IPS-18c (cell line): ENCODE measurements around the gene HOXB2.
"Not testable (repeated sequence)": the region's sequence is repeated elsewhere in the genome, so short reads cannot be mapped to it uniquely, and the experiment has no call there.

Experiments
- H3K4me3 ChIP-seq: 2 replicates; pipeline ENCODE4 v1.7.0; 2013; ENCODE audit warnings: low read depth, mild to moderate bottlenecking, low read length, moderate library complexity; ENCODE audit not compliant: insufficient read depth
- H3K9me3 ChIP-seq: one replicate; pipeline ENCODE4 v1.6.1; 2013; ENCODE audit warnings: mild to moderate bottlenecking, low read length, moderate library complexity; ENCODE audit not compliant: control insufficient read depth, insufficient read depth

HOXB2 gene

DNA sequence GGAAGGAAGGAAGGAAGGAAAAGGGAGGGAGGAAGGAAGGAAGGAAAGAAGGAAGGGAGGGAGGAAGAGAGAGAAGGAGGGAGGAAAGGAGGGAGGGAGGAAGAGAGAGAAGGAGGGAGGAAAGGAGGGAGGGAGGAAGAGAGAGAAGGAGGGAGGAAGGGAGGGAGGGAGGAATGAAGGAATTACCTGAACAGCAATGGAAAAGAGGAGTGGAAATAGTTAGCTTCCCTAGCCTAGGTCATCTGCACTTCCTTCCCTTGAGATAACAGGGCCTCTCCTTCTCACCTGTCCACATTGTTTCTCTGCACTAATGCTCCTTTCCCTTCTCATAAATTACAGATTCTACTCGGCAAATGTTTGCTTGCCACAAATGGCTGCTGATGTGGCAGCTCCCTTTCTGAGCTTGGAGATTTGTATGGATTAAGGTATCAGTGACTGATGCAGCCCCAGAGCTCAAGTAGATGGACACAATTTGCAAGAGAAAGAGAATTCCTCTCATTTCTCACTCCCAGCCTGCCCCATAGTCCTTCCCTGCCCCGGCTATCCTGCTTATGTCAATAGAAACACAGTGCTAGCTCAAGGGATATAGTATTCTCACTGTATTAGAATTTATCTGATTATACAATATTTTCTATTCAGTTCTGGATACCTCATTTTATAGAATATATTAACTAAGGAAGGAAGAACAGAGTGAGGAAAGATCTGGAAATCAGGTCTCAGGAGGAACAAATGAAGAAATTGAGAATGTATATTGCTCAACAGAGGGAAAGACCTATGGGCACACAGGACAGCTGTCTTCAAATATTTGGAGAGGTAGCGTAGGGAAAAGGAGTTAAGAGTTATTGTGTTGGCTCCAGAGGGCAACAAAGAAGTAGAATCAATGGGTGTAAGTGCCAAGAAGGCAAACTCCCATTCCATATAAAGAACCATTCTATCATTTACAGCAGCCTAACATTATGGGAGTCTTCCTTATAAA, 28.7 kb downstream of the HOXB2 start:
- H3K9me3 ChIP-seq: no peaks in the 10 kb centered on the region
- H3K4me3 ChIP-seq: no peak overlapping the region

DNA sequence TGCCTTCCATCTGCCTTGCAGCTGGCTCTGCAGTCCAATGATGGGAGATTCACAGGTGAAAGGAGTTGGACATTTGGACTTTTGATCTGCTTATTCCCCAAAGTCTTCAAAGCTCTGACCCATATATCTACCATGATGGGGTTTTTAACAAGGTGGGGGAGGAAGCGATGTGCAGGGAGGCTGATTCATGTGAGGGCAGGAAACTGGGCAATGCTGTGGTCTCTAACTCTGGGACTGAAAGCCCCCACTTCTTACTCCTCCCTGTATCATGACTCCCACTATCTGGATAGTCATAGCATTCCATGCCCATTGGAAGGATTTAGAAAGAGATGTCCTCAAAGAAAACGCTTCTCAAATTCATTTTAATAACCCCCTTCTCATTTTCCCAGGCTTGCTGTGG, 30.4 kb downstream of the HOXB2 start:
- Histone ChIP-seq H3K9me3 (no peaks in the 10 kb centered on the region), H3K4me3 (no peak overlapping the region)

DNA sequence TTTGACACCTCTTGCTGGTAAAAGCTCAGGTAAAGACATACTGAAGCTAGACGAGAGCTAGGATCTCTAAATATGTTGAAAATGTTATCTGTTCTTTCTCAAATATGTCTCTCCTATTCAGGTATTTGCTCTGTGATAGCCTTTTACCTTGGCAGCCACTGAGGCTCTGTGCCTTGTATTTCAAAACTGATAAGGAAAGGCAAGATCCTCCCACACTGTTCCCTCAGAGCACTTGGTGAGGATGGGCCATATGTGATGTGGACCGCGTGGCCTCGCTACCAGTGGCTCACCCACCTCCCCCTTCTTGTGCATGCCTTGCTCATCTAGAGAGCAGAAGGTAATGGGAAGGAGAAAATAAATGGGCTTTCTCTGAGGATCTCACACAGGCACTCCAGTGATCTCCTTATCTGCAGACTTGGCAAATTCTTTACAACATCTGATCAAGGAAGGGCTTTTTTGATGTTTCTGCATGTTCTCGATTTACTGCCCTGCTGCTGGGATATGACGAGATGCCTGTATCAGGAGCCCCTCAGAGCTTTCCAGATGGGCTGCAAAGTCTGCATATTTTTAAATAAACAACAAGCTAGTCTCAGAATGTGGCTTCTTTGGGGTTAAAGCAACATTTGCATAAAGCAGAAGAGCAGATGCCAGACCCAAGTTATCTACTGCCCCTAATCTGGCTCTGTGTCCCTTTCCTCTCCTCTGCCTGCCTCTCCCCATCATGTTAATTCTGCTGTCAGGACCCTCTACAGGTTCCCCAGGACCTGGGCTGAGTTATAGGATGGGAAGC, 31.0 kb downstream of the HOXB2 start:
- H3K9me3 ChIP-seq: peaks cover 1% of the 10 kb centered on the region
- no peak overlapping the region for H3K4me3 ChIP-seq

DNA sequence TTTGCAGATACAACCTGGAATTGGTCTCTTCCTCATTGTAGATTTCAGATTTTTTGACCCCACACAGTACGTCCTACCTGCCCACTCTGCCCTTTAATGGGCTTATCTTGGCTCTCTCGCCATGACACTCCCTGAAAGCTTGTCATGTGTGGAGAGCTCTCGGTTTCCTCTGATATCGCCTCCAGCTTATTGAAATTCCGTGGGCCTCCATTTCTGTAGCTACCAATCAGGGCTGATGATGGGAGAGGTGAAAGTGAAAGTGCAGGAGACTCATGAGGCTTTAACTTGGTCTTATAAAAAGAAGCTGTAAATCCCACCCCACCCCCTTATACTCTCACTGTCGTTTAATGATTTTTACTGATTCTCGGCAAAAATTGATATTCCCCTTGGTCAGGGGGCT, 31.8 kb downstream of the HOXB2 start:
- H3K9me3 ChIP-seq: peaks cover 2% of the 10 kb centered on the region
- H3K4me3 ChIP-seq: no peak overlapping the region

DNA sequence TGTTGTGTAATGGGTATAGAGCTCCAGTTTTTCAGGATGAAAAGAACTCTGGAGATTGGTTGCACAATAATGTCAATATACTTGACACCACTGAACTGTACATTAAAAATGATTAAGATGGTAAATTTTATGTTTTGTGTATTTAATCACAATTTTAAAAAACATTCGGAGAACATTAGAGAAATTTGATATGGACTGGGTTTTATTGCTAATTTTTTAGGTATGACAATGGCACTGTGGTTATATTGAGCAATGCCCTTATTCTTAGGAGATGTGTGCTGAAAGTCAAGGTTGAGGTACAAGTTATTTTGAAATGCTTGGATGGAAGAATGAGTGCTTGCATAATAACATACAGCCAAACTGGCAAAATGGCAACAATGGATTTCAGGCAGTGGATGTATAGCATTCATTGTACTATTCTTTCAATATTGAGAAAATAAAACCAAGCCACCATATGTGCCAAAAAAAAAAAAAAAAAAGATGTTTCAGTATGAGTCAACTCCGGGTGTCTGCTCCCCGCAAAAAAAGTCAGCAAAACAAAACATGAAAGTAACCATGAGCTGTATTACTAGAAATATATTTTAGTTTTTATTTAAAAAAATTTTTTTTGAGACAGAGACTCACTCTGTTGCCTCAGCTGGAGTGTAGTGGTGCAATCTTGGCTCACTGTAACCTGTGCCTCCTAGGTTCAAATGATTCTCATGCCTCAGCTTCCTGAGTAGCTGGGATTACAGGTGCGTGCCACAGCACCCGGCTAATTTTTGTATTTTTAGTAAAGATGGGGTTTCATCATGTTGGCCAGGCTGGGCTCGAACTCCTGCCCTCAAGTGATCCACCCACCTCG, 33.9 kb downstream of the HOXB2 start:
- H3K9me3 ChIP-seq: peaks cover 2% of the 10 kb centered on the region

DNA sequence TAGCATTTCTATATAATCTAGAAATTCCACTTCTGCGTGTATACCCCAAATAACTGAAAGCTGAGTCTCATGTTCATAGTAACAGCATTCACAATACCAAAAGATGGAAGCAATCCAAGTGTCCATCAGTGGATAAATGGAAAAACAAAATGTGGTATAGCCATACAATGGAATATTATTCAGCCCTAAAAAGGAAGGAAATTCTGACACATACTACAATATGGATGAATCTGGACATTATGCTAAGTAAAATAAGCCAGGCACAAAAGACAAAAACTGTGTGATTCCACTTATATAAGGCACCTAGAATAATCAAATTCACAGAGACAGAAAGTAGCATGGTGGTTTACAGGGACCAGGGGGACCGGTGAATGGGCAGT, 34.5 kb downstream of the HOXB2 start:
- H3K9me3 ChIP-seq: peaks cover 2% of the 10 kb centered on the region
- no peak overlapping the region for H3K4me3 ChIP-seq

More for the DNA sequence above, 33.9 kb downstream of the HOXB2 start:
- no peak overlapping the region for H3K4me3 ChIP-seq

DNA sequence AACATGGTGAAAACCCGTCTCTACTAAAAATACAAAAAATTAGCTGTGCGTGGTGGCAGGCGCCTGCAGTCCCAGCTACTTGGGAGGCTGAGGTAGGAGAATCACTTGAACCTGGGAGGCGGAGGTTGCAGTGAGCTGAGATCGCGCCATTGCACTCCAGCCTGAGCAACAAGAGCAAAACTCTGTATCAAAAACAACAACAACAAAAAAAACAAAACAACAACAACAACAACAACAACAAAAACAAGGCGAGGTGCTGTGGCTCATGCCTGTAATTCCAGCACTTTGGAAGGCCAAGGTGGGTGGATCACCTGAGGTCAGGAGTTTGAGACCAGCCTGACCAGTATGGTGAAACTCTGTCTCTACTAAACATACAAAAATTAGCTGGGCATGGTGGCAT, 35.2 kb downstream of the HOXB2 start:
- H3K9me3 ChIP-seq: not testable (repeated sequence)

DNA sequence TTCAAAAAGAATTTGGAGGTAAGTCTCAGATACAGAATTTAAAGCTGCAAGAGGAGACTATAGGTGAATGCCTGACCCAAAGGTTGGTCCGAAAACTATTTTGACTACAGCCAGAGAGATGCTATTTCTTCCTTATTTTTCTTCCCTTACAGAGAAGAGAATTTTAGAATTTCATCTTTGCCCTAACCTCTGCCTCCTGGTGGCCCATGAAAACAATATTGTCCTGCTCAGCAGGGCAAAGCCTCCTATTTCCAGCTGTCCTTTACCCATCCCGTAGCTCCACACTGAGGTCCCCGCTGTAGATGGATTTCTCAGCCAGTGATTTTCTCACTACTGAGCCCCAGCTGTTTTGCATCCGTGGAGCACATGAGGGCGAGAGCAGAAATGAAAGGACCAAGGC, 38.7 kb downstream of the HOXB2 start:
- peaks cover 2% of the 10 kb centered on the region for H3K9me3 ChIP-seq
- H3K4me3 ChIP-seq: no peak overlapping the region

More for the DNA sequence above, 35.2 kb downstream of the HOXB2 start:
- not testable (repeated sequence) for H3K4me3 ChIP-seq

DNA sequence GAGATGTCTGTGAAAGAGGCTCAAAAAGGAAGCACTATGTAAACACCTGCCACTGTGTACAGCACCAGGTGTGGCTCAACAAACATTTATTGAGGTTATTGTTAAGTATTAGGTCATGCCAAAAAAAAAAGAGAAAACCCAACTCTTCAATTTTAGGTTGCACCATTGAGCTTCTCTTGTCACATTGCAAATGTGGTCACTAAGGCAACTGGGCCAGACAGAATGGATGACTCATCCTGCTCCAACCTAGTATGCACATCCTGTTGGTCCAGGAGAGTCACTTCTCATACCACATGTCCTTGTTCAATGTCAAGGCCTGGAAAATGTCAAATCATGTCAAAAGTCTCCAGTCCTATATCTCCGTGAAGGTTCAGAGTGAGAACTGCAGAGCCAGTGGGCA, 39.1 kb downstream of the HOXB2 start:
- no peak overlapping the region for H3K4me3 ChIP-seq
- peaks cover 2% of the 10 kb centered on the region for H3K9me3 ChIP-seq

DNA sequence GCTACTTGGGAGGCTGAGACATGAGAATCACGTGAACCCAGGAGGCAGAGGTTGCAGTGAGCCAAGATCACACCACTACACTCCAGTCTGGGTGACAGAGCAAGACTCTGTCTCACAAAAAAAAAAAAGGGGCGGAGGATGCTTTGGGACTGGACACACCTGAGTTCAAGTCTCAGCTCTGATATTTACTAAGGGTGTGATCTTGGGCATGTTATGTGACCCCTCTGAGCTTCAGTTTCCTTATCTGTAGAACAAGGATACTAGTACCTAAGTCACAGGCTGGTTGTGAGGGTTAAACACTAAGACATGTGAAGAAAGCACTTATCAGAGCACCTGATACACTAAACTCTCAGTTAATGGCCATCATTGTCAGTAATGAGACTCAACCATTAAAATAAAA, 40.0 kb downstream of the HOXB2 start:
- peaks cover 2% of the 10 kb centered on the region for H3K9me3 ChIP-seq
- no peak overlapping the region for H3K4me3 ChIP-seq

DNA sequence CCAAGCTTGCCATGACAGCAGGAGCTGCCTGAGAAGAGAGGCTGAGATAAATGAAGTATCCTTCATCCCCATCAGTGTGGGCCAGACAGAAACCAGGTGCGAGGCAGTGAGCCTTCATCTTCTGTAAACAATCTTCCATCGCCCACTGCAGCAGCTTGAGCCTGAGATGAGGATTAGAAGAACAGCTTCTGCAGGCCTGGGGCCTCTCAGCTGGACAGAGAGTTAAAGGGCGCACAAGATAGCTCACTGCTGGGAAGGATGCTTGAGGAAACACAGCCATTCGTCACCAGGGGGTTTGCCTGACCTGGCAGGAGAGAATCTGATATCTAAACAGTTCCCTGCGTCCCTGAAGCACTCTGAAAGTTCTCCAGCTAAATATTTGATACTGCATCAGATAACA, 41.2 kb downstream of the HOXB2 start:
- H3K4me3 ChIP-seq: no peak overlapping the region
- no peaks in the 10 kb centered on the region for H3K9me3 ChIP-seq

DNA sequence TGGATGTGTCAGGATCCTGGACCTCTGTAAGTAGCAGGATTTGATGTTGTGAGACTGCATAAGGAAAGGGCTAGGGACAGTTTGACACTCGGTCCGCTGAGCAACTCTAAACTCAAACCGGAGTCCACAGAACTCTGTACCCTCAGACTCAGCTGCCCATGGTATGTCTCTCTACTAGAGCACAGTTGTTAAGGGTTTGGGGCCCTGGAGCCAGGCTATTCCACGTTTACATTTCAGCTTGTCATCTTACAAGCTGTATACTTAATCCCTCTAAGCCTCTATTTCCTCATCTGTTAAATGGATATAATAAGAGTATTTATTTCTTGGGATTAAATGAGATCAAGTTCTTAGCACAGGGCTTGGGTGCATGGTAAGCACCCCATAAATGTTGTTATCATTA, 42.0 kb downstream of the HOXB2 start:
- H3K4me3 ChIP-seq: no peak overlapping the region
- no peaks in the 10 kb centered on the region for H3K9me3 ChIP-seq

DNA sequence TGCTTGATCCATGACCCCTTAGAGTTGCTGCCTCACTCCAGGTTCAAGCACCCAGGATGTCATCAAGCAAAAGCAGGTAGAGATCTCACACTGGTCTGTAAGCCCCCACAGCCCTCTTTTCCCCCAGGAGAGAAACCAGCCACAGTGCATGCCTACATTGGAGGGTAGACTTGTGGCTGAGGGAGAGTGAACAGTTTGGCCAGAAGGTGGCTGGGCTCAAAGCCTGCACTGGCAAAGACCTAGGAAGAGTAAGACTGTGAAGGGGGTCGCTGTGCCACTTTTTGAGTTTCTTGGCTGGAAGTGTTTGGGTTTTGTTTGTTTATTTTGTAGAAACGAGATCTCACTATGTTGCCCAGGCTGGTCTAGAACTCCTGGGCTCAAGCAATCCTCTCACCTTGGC, 42.6 kb downstream of the HOXB2 start:
- Histone ChIP-seq H3K4me3 (no peak overlapping the region), H3K9me3 (no peaks in the 10 kb centered on the region)

DNA sequence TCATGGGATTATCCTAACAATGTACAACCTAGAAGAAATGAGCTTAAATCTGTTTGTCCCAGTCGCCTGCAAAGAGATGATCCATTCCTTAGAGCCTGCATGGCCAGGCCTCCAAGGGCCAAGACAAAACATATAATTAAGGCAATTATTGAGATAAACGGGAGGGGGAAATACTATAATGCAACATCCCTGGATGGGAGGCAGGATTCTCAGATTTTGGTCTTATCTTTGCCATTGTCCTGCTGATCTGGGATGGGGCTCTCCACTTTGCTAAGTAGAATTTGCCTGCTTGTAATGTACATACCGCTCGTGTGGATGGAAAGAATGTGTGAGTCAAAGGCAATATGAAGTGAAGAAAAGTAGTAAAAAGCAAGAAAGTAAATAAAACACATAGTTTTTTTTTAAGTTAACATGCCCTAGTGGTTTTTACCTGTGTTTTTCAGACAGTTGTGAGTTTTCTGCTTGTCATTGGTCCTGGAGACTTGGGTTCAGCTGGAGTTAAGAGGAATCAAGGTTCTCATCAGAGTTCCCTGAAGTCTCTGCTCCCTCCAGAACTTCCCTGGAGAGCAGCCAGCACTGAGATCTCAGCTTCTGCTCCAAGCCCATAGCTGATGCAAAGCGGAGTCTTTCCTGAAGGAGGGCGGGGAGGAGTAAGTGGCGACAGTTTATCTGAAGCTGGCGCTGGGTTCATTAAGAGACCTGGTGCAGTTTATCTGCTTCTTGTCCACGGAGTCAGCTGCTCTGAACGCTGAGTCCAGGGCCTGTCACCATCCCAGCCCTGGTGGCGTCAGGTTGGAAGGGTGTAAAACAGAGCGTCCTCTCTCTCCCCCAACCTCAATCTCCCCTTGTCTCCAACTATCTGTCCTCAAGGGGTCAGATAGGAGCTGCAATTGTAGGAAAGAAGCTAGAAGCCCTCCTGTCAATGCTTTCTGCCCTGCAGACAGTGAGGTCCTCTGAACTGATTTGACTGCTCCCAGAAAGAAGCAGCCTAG, 44.2 kb downstream of the HOXB2 start:
- Histone ChIP-seq H3K9me3 (no peaks in the 10 kb centered on the region), H3K4me3 (no peak overlapping the region)

DNA sequence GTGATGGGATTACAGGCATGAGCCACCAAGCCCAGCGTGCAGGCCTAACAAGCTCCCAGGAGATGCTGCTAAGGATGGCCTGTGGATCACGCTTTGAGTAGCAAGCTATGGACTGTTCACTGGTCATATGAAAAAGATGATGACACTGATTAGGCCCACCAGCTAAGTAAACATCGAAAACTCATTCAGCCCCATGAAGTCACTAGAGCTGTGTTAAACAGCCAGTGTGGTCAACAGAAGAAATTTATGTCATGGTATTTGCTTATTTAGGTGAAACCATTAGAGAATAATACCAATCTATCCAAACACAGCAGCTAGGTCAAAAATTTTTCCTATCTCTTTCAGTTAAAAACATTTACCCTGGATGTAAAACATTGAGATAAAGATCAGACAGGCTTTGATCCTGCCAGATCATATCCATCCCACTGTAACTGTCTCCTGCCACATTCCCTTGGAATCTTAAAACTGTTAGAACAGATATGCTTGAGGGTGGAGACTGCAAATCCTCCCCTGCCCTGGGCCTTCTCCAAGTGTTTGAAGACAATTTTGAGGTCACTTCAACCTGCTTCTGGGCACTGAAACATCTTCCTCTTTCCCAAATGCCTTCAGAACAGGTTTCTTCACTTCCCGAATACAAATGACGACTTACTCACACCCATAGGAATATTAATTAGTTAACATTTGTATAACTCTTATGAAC, 45.0 kb downstream of the HOXB2 start:
- H3K9me3 ChIP-seq: no peaks in the 10 kb centered on the region

DNA sequence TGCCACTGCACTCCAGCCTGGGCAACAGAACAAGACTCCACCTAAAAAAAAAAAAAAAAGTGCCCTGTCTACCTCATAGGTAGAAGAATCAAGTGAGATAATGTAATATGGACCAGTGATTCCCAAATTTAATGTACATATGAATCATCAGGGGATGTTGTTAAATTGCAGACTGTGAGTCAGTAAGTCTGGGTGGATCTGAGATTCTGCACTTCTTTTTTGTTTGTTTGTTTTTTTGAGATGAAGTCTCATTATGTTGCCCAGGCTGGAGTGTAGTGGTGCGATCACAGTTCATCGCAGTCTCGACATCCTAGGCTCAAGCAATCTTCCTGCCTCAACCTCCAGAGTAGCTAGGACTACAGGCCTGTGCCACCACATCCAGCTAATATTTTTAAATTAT, 45.7 kb downstream of the HOXB2 start:
- Histone ChIP-seq H3K9me3 (no peaks in the 10 kb centered on the region), H3K4me3 (no peak overlapping the region)

More for the DNA sequence above, 45.0 kb downstream of the HOXB2 start:
- no peak overlapping the region for H3K4me3 ChIP-seq
